LoVo (cell line): ENCODE results near the gene DEFB123.
"Not testable (repeated sequence)": the region's sequence is repeated elsewhere in the genome, so short reads cannot be mapped to it uniquely, and the experiment has no call there.

Experiments used
- DNase-seq: peaks from one replicate; pipeline ENCODE4 v3.0.0-alpha.2; 2016; ENCODE audit warnings: low spot score

DEFB123 gene

GRCh38 chr20:31440012-31440659, at the start of gene DEFB123:
DEFB123 (plus strand) TSS chr20:31440632; CDS start chr20:31440699, 67 bp downstream.
- DNase-seq = no peak

- DNase-seq = no peak
These were observed 47.6 kb upstream of the DEFB123 start for GRCh38 chr20:31392836-31393235.

- no peak for DNase-seq
These were observed 45.5 kb upstream of the DEFB123 start for GRCh38 chr20:31394900-31395299.

- DNase-seq = no peak
These were observed 36.5 kb upstream of the DEFB123 start for GRCh38 chr20:31403886-31404285.

- DNase-seq = no peak
These were observed 34.3 kb upstream of the DEFB123 start, which contains the start of gene DEFB121 for GRCh38 chr20:31406115-31406514. DEFB121 (minus strand) TSS chr20:31406215; CDS start chr20:31406152, 63 bp downstream.

- no peak for DNase-seq
These were observed 30.4 kb upstream of the DEFB123 start for GRCh38 chr20:31410011-31410410.

GRCh38 chr20:31414381-31414780, 26.1 kb upstream of the DEFB123 start:
- DNase-seq = no peak

- no peak for DNase-seq
These were observed 24.8 kb upstream of the DEFB123 start for GRCh38 chr20:31415653-31416052.

- no peak for DNase-seq
These were observed 22.1 kb upstream of the DEFB123 start for GRCh38 chr20:31418307-31418706.

- DNase-seq = no peak
These were observed 14.6 kb upstream of the DEFB123 start for GRCh38 chr20:31425797-31426196.

- not testable (repeated sequence) for DNase-seq
These were observed 13.4 kb upstream of the DEFB123 start for GRCh38 chr20:31426891-31427551.

GRCh38 chr20:31427576-31427975, 12.9 kb upstream of the DEFB123 start:
- DNase-seq = not testable (repeated sequence)

- DNase-seq = no peak
These were observed 9.8 kb upstream of the DEFB123 start for GRCh38 chr20:31430568-31431115.

GRCh38 chr20:31446084-31446819, 5.8 kb downstream of the DEFB123 start:
- no peak for DNase-seq

GRCh38 chr20:31449511-31450414, 9.3 kb downstream of the DEFB123 start:
- DNase-seq = no peak

GRCh38 chr20:31452575-31452974, 12.1 kb downstream of the DEFB123 start:
- no peak for DNase-seq

- no peak for DNase-seq
These were observed 13.9 kb downstream of the DEFB123 start for GRCh38 chr20:31454361-31454760.

GRCh38 chr20:31470946-31471345, 30.5 kb downstream of the DEFB123 start:
- not testable (repeated sequence) for DNase-seq

GRCh38 chr20:31472395-31473330, 32.2 kb downstream of the DEFB123 start:
- no peak for DNase-seq

- no peak for DNase-seq
These were observed 33.1 kb downstream of the DEFB123 start for GRCh38 chr20:31473331-31474096.
